Transverse colon (tissue), 4 donors: Measurements from ENCODE around the gene ARG2. TPM values are rescaled to one million over a fixed set of nuclear protein-coding genes. Genes with fewer than 3 reads are reported as not detected.

Experiments used
- DNase-seq: peaks from one replicate; pipeline ENCODE4 v3.0.0-alpha.2; 2019
- H3K27ac ChIP-seq, 4 donors: fragments of 200-600 bp; sonication (generic); 2 replicates each; pipeline ENCODE4 v1.5.1; 2016 to 2018; ENCODE audit warnings: inconsistent platforms in 4 of 4
- H3K27me3 ChIP-seq: fragments of 200-600 bp; sonication (generic); 2 replicates; pipeline ENCODE4 v1.5.1; 2017; ENCODE audit warnings: inconsistent platforms
- H3K36me3 ChIP-seq, 4 donors: fragments of 200-600 bp; sonication (generic); 2 replicates each; pipeline ENCODE4 v1.5.1; 2017 to 2019; ENCODE audit warnings: inconsistent platforms in 4 of 4
- H3K4me1 ChIP-seq, 4 donors: fragments of 200-600 bp; sonication (generic); 2 replicates each; pipeline ENCODE4 v1.5.1; 2017 to 2020; ENCODE audit warnings: inconsistent platforms in 4 of 4
- H3K4me3 ChIP-seq, 4 donors: fragments of 200-600 bp; sonication (generic); 1 replicate in 1 of 4; 2 replicates in 3 of 4; pipeline versions ENCODE4 v1.5.1 to v1.6.1; 2017 to 2019; ENCODE audit warnings: inconsistent platforms in 4 of 4
- H3K9me3 ChIP-seq, 2 donors: fragments of 200-600 bp; sonication (generic); 2 replicates each; pipeline ENCODE4 v1.5.1; 2017 to 2019; ENCODE audit warnings: inconsistent platforms in 2 of 2
- EP300 ChIP-seq: sonication (generic); formaldehyde crosslinking; IDR thresholded peaks from one replicate; pipeline ENCODE4 v1.6.1; 2017; ENCODE audit warnings: antibody characterized with exemption, low read depth
- POLR2A ChIP-seq: fragments of 450-650 bp; IDR thresholded peaks from one replicate; pipeline ENCODE4 v1.6.1; 2016; ENCODE audit warnings: antibody characterized with exemption, mild to moderate bottlenecking, moderate library complexity
- POLR2AphosphoS5 ChIP-seq, 3 donors: sonication (generic); formaldehyde crosslinking; IDR thresholded peaks; one replicate each; pipeline ENCODE4 v1.6.1; 2016; ENCODE audit warnings: antibody characterized with exemption in 3 of 3
- WGBS, 2 donors: methylation state at CpG; one replicate each; pipeline ENCODE4 v1.1.5; 2018; ENCODE audit warnings: low coverage in 1 of 2; 5-methylcytosine and 5-hydroxymethylcytosine counted together
- in situ Hi-C, 4 donors: fragments of 200-750 bp; cut with MboI; loops; one replicate each; pipeline versions ENCODE4 v1.15.0 to v1.15.1; 2017; ENCODE audit warnings: low sequenced_read_pairs in 3 of 4, low pct_ligation_motif_present in 1 of 4, low pct_unique_long_range_greater_than_20kb in 1 of 4
- intact Hi-C: fragments of 100-400 bp; cut with DNase I; formaldehyde crosslinking; loops from one replicate; pipeline ENCODE4 v1.15.1; 2023; ENCODE audit warnings: low total_unique reads
- total RNA-seq, 4 donors: library from RNA; depleted of rRNA; stranded (reverse); fragments of >200 nt; gene quantifications; one replicate each; pipeline ENCODE4 v1.1.0, GENCODE V29; 2016
- TF ChIP-seq, protein P1 (sequence below), 5 experiments: fragments of 200-600 bp in 3 of 5; fragments of 450-650 bp in 2 of 5; sonication (generic) in 3 of 5; IDR thresholded peaks; 1 replicate in 2 of 5; 2 replicates in 3 of 5; pipeline ENCODE4 v1.5.1; 2016 to 2017; ENCODE audit warnings: antibody characterized with exemption in 5 of 5, inconsistent platforms in 3 of 5, mild to moderate bottlenecking in 2 of 5, moderate library complexity in 1 of 5

The ARG2 gene
- total RNA-seq, 4 donors from 2014 or later: 7.5 to 18.8 (median 9.2) TPM; not detected in 1

DNA sequence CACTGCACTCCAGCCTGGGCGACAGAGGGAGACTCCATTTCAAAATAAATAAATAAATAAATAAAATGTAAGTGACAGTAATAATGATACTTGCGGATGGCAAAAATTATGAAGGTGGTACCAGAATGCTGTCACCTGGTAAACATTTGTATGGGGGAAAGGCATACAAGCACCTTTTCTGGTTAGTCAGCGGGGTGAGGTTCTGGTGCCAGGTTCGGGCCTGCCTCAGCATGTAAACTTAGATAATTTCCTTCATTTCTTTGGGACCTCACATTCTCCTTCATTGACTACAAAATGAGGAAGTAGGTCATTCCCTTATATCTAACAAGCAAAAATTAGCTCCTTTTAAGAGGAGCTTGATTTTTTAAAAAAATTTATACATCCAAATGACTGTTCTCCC lies 43.9 kb downstream of the ARG2 start:
- in situ Hi-C loops (no loop called here), intact Hi-C loops (no loop called here)
- Histone ChIP-seq H3K9me3 (no peaks in the 10 kb centered on the region), H3K4me3 (no peak overlapping the region), H3K4me1 (peaks cover 0 to 18% (median 9%) of the 10 kb centered on the region in 4 donors), H3K27me3 (no peaks in the 10 kb centered on the region), H3K36me3 (peaks cover 0 to 12% (median 6%) of the 10 kb centered on the region in 4 donors), H3K27ac (no peak overlapping the region)
- WGBS, 2 donors: 95 to 97% methylated on average over 3 to 4 of the region's 4 CpGs
- DNase-seq: no peak
- TF ChIP-seq EP300: no peak

DNA sequence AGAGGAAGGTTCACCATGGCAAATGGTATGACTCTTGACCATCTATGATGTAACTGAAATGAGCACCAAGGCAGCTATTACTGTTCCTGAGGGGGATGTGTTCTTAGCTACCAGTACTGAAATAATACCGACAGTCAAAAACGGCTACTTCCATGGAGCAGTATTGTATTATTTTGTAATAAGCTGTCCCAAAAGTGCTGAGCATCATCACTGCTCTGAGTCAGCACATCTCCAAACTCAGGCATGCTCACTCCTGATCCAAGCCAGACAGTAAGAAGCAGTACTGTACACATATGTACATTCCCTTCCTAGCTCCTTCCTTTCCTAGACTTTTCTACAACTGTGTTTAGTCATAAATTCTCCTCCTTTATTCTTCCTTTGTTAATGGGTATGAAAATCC lies 46.1 kb downstream of the ARG2 start:
- TF ChIP-seq, protein P1, sequence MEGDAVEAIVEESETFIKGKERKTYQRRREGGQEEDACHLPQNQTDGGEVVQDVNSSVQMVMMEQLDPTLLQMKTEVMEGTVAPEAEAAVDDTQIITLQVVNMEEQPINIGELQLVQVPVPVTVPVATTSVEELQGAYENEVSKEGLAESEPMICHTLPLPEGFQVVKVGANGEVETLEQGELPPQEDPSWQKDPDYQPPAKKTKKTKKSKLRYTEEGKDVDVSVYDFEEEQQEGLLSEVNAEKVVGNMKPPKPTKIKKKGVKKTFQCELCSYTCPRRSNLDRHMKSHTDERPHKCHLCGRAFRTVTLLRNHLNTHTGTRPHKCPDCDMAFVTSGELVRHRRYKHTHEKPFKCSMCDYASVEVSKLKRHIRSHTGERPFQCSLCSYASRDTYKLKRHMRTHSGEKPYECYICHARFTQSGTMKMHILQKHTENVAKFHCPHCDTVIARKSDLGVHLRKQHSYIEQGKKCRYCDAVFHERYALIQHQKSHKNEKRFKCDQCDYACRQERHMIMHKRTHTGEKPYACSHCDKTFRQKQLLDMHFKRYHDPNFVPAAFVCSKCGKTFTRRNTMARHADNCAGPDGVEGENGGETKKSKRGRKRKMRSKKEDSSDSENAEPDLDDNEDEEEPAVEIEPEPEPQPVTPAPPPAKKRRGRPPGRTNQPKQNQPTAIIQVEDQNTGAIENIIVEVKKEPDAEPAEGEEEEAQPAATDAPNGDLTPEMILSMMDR (IDR thresholded peaks at IDR 0.05): no peak
- H3K9me3 ChIP-seq: no peaks in the 10 kb centered on the region
- H3K4me1 ChIP-seq: peaks cover 0 to 27% (median 11%) of the 10 kb centered on the region in 4 donors
- no peak overlapping the region for H3K27ac ChIP-seq
- in situ Hi-C loops: no loop called here
- intact Hi-C loops: loop anchor here (5.0 kb wide), 1 partner anchor 49 kb away; the partner anchor contains the start of gene ARG2
- no peak overlapping the region for H3K4me3 ChIP-seq
- no peak for DNase-seq
- 72 to 79% methylated on average over 2 of the region's 2 CpGs for WGBS, 2 donors
- no peaks in the 10 kb centered on the region for H3K27me3 ChIP-seq
- H3K36me3 ChIP-seq: no peaks in the 10 kb centered on the region

DNA sequence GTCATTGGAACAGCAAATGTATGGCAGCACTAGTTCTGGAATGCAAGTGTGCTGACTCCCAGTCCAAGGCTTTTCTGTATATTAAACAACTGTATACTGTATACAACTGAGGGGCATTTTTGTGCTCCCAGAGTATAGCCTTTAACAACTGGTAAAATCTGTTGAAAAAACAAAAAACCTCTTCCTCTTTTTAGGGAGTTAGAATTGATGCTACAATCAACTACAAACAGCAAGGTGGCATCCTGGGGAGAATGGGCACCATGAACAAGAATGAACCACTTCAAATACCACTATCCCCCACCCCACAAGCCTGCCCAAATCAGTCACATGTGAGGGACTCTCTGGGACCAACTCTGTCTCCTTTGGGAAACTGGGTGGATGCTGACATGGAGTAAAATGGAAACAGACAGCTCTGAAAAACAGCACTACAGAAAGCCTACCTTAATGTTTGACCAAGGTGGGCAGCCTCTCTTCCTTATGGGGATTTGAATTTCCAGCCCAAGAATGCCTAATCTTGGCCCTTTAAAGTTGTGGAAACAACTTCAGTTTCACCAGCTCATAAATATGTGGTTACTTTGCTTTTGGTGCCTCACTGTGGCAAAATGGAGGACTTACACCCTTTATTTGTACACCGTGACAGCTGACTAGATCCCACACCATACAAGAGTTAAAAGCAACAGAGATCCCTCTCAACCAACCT lies 47.2 kb downstream of the ARG2 start:
- Histone ChIP-seq H3K36me3 (no peaks in the 10 kb centered on the region), H3K27ac (peak overlapping the region in 1 of 4 donors; percentile 5), H3K4me3 (no peak overlapping the region), H3K9me3 (no peaks in the 10 kb centered on the region), H3K4me1 (peaks cover 0 to 31% (median 13%) of the 10 kb centered on the region in 4 donors), H3K27me3 (no peaks in the 10 kb centered on the region)
- no peak for DNase-seq
- in situ Hi-C loops: no loop called here
- intact Hi-C loops: loop anchor here (5.0 kb wide), 1 partner anchor 50 kb away; the partner anchor contains the start of gene ARG2
- WGBS, 2 donors: 4% methylated on average over 1 of the region's 1 CpG; no CpG with 5 or more reads in 1 of the 2 donors
- TF ChIP-seq POLR2A: no peak
- TF ChIP-seq, protein P1 (IDR thresholded peaks at IDR 0.05): peak; percentile 39 to 74 (median 58)

DNA sequence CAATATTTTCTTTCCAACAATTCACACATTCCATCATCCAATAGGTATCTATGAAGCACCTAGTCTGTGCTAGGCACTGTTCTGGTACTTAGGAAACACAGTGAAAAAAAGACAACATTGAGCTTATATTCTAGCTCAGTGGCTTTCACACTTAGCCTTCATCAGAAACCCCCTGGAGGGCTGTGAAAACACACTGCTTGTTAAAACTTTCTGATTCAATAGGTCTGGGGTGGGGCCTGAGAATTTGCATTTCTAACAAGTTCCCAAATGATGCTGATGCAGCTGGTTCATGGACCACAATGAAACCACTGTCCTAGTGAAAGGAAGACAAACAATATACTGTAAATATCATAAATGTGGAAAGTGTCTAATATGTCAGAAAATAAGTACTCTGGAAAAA lies 48.8 kb downstream of the ARG2 start:
- TF ChIP-seq POLR2AphosphoS5 (IDR thresholded peaks at IDR 0.05) (no peak), POLR2A (no peak), EP300 (no peak)
- TF ChIP-seq, protein P1 (IDR thresholded peaks at IDR 0.05): no peak
- H3K9me3 ChIP-seq: no peaks in the 10 kb centered on the region
- peaks cover 7 to 48% (median 27%) of the 10 kb centered on the region in 4 donors for H3K4me1 ChIP-seq
- H3K4me3 ChIP-seq: no peak overlapping the region
- DNase-seq: no peak
- H3K27ac ChIP-seq: no peak overlapping the region
- in situ Hi-C loops (no loop called here), intact Hi-C loops (loop anchor here (5.0 kb wide), 1 partner anchor 51 kb away; the partner anchor contains the start of gene ARG2)
- H3K36me3 ChIP-seq: no peaks in the 10 kb centered on the region
- no peaks in the 10 kb centered on the region for H3K27me3 ChIP-seq

DNA sequence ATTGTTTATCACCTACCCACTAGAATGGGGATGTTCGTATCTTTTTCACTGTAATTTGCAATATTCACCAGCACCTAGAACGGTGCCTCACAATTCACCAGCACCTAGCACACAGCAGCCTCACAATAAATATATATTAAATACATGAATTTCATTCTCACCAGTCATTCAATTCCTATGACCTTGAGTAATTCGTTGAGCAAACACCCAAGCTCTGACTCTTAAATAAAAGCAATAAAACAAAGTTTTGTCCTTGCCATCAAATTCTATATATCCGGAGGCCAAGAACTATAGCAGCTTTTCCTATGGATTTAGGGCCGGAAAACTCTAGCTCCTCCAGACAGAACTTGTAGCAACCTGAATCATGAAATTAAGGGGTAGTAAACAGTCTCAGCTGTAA lies 53.7 kb downstream of the ARG2 start:
- 35 to 40% methylated on average over 5 of the region's 5 CpGs for WGBS, 2 donors
- no peak for DNase-seq
- no peaks in the 10 kb centered on the region for H3K36me3 ChIP-seq
- peak overlapping the region in 3 of 4 donors; percentile 97 to 99 (median 98) for H3K4me3 ChIP-seq
- TF ChIP-seq POLR2AphosphoS5 (IDR thresholded peaks at IDR 0.05): no peak
- no peak for TF ChIP-seq EP300
- no peak for TF ChIP-seq POLR2A
- TF ChIP-seq, protein P1 (IDR thresholded peaks at IDR 0.05): no peak
- no peaks in the 10 kb centered on the region for H3K9me3 ChIP-seq
- in situ Hi-C loops: loop anchor here in 1 of 4 donors (10.0 kb wide), 1 partner anchor 49 kb away; no protein-coding TSS in a partner anchor
- H3K4me1 ChIP-seq: peaks cover 7 to 41% (median 25%) of the 10 kb centered on the region in 4 donors
- intact Hi-C loops: no loop called here
- peak overlapping the region; percentile 93 to 99 (median 94) for H3K27ac ChIP-seq
- H3K27me3 ChIP-seq: no peaks in the 10 kb centered on the region
